GM19240 (cell line): ENCODE results near the gene APOA5.

ENCODE experiments used
- DNase-seq: peaks from one replicate; pipeline ENCODE4 v3.0.0; 2011; ENCODE audit warnings: low spot score; ENCODE audit not compliant: insufficient read length

The APOA5 gene

GRCh38 chr11:116798368-116798767, 6.7 kb upstream of the APOA5 start:
- DNase-seq = no peak

GRCh38 chr11:116797816-116798215, 6.1 kb upstream of the APOA5 start:
- DNase-seq = no peak

- no peak for DNase-seq
Measured at GRCh38 chr11:116796548-116796947, 4.9 kb upstream of the APOA5 start.

GRCh38 chr11:116794851-116795250, 3.2 kb upstream of the APOA5 start:
- DNase-seq = no peak

GRCh38 chr11:116793772-116794097, 2.1 kb upstream of the APOA5 start:
- DNase-seq = no peak

GRCh38 chr11:116792869-116793771, 1.4 kb upstream of the APOA5 start:
- DNase-seq = no peak

GRCh38 chr11:116792144-116792868, 627 bp upstream of the APOA5 start:
- DNase-seq = no peak

GRCh38 chr11:116791002-116791812, 472 bp downstream of the APOA5 start:
- peak; percentile 65 for DNase-seq

- DNase-seq = no peak
Measured at GRCh38 chr11:116790167-116791001, 1.3 kb downstream of the APOA5 start.

- no peak for DNase-seq
Measured at GRCh38 chr11:116788975-116789374, 2.7 kb downstream of the APOA5 start.

- DNase-seq = no peak
Measured at GRCh38 chr11:116788534-116788933, 3.1 kb downstream of the APOA5 start.

GRCh38 chr11:116787786-116788486, 3.7 kb downstream of the APOA5 start, which contains the start of gene ZPR1:
ZPR1 (minus strand) TSS chr11:116788023; CDS start chr11:116787990, 33 bp downstream.
- DNase-seq = peak; percentile 88

GRCh38 chr11:116787436-116787785, 4.3 kb downstream of the APOA5 start:
- DNase-seq = no peak

- no peak for DNase-seq
Measured at GRCh38 chr11:116786966-116787365, 4.7 kb downstream of the APOA5 start.

GRCh38 chr11:116786326-116786725, 5.4 kb downstream of the APOA5 start:
- no peak for DNase-seq

- no peak for DNase-seq
Measured at GRCh38 chr11:116782728-116783127, 9.0 kb downstream of the APOA5 start.

- no peak for DNase-seq
Measured at GRCh38 chr11:116778556-116778955, 13.1 kb downstream of the APOA5 start.

- no peak for DNase-seq
Measured at GRCh38 chr11:116777056-116777455, 14.6 kb downstream of the APOA5 start.

- no peak for DNase-seq
Measured at GRCh38 chr11:116776522-116776984, 15.1 kb downstream of the APOA5 start.

- DNase-seq = no peak
Measured at GRCh38 chr11:116775975-116776374, 15.7 kb downstream of the APOA5 start.
